ENCODE measurements around the gene ZBED1. TPM values are rescaled to one million over a fixed set of nuclear protein-coding genes. Genes with fewer than 3 reads are reported as not detected.
"Not testable (repeated sequence)": the region's sequence is repeated elsewhere in the genome, so short reads cannot be mapped to it uniquely, and the experiment has no call there.

Gene ZBED1
- polyA plus RNA-seq, 1 donor (not counting 4 experiments of a cell fraction or from before 2014, with no cell fraction given), result 9.0 TPM

- no peak for FAIRE-seq
- no peak for TF ChIP-seq EZH2 (IDR thresholded peaks at IDR 0.05; ENCODE audit: low read length)
- TF ChIP-seq CTCF (optimal IDR thresholded peaks at IDR 0.05 in 1 of 3, IDR thresholded peaks at IDR 0.05 in 1 of 3, conservative IDR thresholded peaks at IDR 0.05 in 1 of 3; ENCODE audit: extremely low read depth in 1 of 3, insufficient read depth in 2 of 3, low read length in 3 of 3), result no peak
- dilution Hi-C loops (cut with MboI; ENCODE audit: extremely low pct_ligation_motif_present, low sequenced_read_pairs), result no loop called here
These were observed 7.3 kb upstream of the ZBED1 start for GRCh38 chrX:2507904-2508627.

GRCh38 chrX:2507196-2507595, 6.4 kb upstream of the ZBED1 start:
- FAIRE-seq (no peak), DNase-seq (ENCODE audit: low read depth, low spot score) (no peak)
- no peak overlapping the region for H2AFZ ChIP-seq (ENCODE audit: control insufficient read depth, low read length)
- no peaks in the 10 kb centered on the region for H4K20me1 ChIP-seq (ENCODE audit: control insufficient read depth, extremely low read depth, insufficient read depth, low read length)
- no peak overlapping the region for H3K4me3 ChIP-seq (ENCODE audit: control insufficient read depth in 2 of 3, extremely low read depth in 1 of 3, insufficient read depth in 2 of 3, low read depth in 1 of 3, low read length in 3 of 3)
- no peak overlapping the region for H3K27ac ChIP-seq (ENCODE audit: control insufficient read depth, insufficient read depth, low read length)
- H3K9me3 ChIP-seq (ENCODE audit: control insufficient read depth, low read depth, low read length), result no peaks in the 10 kb centered on the region
- H3K27me3 ChIP-seq (ENCODE audit: control insufficient read depth, extremely low read depth, insufficient read depth, low read length), result no peaks in the 10 kb centered on the region
- no peaks in the 10 kb centered on the region for H3K9me1 ChIP-seq (ENCODE audit: control insufficient read depth, extremely low read depth, insufficient read depth, low read length)
- dilution Hi-C loops (cut with MboI; ENCODE audit: extremely low pct_ligation_motif_present, low sequenced_read_pairs), result no loop called here
- no peaks in the 10 kb centered on the region for H3K79me2 ChIP-seq (ENCODE audit: control insufficient read depth, insufficient read depth, low read length)
- no peak for TF ChIP-seq CTCF (optimal IDR thresholded peaks at IDR 0.05 in 1 of 3, IDR thresholded peaks at IDR 0.05 in 1 of 3, conservative IDR thresholded peaks at IDR 0.05 in 1 of 3; ENCODE audit: extremely low read depth in 1 of 3, insufficient read depth in 2 of 3, low read length in 3 of 3)
- TF ChIP-seq EZH2 (IDR thresholded peaks at IDR 0.05; ENCODE audit: low read length), result no peak
- H3K4me2 ChIP-seq (ENCODE audit: control insufficient read depth, extremely low read depth, insufficient read depth, low read depth, low read length), result no peak overlapping the region
- H3K36me3 ChIP-seq (ENCODE audit: control insufficient read depth in 2 of 2, extremely low read depth in 1 of 2, insufficient read depth in 2 of 2, low read length in 2 of 2), result no peaks in the 10 kb centered on the region
- H3K9ac ChIP-seq (ENCODE audit: control insufficient read depth, extremely low read depth, insufficient read depth, low read length), result no peak overlapping the region
- peaks cover 6% of the 10 kb centered on the region for H3K4me1 ChIP-seq (ENCODE audit: control insufficient read depth, extremely low read depth, insufficient read depth, low read length)

More at GRCh38 chrX:2507904-2508627, 7.3 kb upstream of the ZBED1 start:
- Histone ChIP-seq H3K79me2 (ENCODE audit: control insufficient read depth, insufficient read depth, low read length) (no peaks in the 10 kb centered on the region), H3K9me1 (ENCODE audit: control insufficient read depth, extremely low read depth, insufficient read depth, low read length) (no peaks in the 10 kb centered on the region), H3K4me1 (ENCODE audit: control insufficient read depth, extremely low read depth, insufficient read depth, low read length) (no peaks in the 10 kb centered on the region), H3K4me2 (ENCODE audit: control insufficient read depth, extremely low read depth, insufficient read depth, low read depth, low read length) (no peak overlapping the region), H4K20me1 (ENCODE audit: control insufficient read depth, extremely low read depth, insufficient read depth, low read length) (no peaks in the 10 kb centered on the region), H2AFZ (ENCODE audit: control insufficient read depth, low read length) (no peak overlapping the region), H3K27ac (ENCODE audit: control insufficient read depth, insufficient read depth, low read length) (no peak overlapping the region), H3K36me3 (ENCODE audit: control insufficient read depth in 2 of 2, extremely low read depth in 1 of 2, insufficient read depth in 2 of 2, low read length in 2 of 2) (no peaks in the 10 kb centered on the region), H3K9ac (ENCODE audit: control insufficient read depth, extremely low read depth, insufficient read depth, low read length) (no peak overlapping the region), H3K27me3 (ENCODE audit: control insufficient read depth, extremely low read depth, insufficient read depth, low read length) (no peaks in the 10 kb centered on the region), H3K4me3 (ENCODE audit: control insufficient read depth in 2 of 3, extremely low read depth in 1 of 3, insufficient read depth in 2 of 3, low read depth in 1 of 3, low read length in 3 of 3) (no peak overlapping the region), H3K9me3 (ENCODE audit: control insufficient read depth, low read depth, low read length) (no peaks in the 10 kb centered on the region)
- DNase-seq (ENCODE audit: low read depth, low spot score), result no peak

GRCh38 chrX:2505341-2505740, 4.6 kb upstream of the ZBED1 start:
- H3K36me3 ChIP-seq (ENCODE audit: control insufficient read depth in 2 of 2, extremely low read depth in 1 of 2, insufficient read depth in 2 of 2, low read length in 2 of 2); H3K9me3 ChIP-seq (ENCODE audit: control insufficient read depth, low read depth, low read length); H3K27ac ChIP-seq (ENCODE audit: control insufficient read depth, insufficient read depth, low read length); FAIRE-seq; H4K20me1 ChIP-seq (ENCODE audit: control insufficient read depth, extremely low read depth, insufficient read depth, low read length); dilution Hi-C loops (cut with MboI; ENCODE audit: extremely low pct_ligation_motif_present, low sequenced_read_pairs); DNase-seq (ENCODE audit: low read depth, low spot score); H3K27me3 ChIP-seq (ENCODE audit: control insufficient read depth, extremely low read depth, insufficient read depth, low read length); H3K4me3 ChIP-seq (ENCODE audit: control insufficient read depth in 2 of 3, extremely low read depth in 1 of 3, insufficient read depth in 2 of 3, low read depth in 1 of 3, low read length in 3 of 3); H3K4me1 ChIP-seq (ENCODE audit: control insufficient read depth, extremely low read depth, insufficient read depth, low read length); H3K9ac ChIP-seq (ENCODE audit: control insufficient read depth, extremely low read depth, insufficient read depth, low read length); H2AFZ ChIP-seq (ENCODE audit: control insufficient read depth, low read length); H3K4me2 ChIP-seq (ENCODE audit: control insufficient read depth, extremely low read depth, insufficient read depth, low read depth, low read length); H3K79me2 ChIP-seq (ENCODE audit: control insufficient read depth, insufficient read depth, low read length); H3K9me1 ChIP-seq (ENCODE audit: control insufficient read depth, extremely low read depth, insufficient read depth, low read length): not testable (repeated sequence)

Measured in keratinocyte (primary cell).